ENCODE data around the gene NDST4. TPM values are rescaled to one million over a fixed set of nuclear protein-coding genes. Genes with fewer than 3 reads are reported as not detected.

NDST4 gene
- total RNA-seq, 6 donors from 2014 or later, result not detected

- no peak for ATAC-seq (ENCODE audit: low FRiP score in 2 of 2)
- TF ChIP-seq EP300 (IDR thresholded peaks at IDR 0.05), result no peak
- no peak for TF ChIP-seq POLR2AphosphoS5 (IDR thresholded peaks at IDR 0.05)
- TF ChIP-seq POLR2A (IDR thresholded peaks at IDR 0.05), result no peak
- 86% methylated on average over 7 of the region's 7 CpGs for WGBS, 2 donors
Measured at GRCh38 chr4:115076691-115077090, 36.7 kb downstream of the NDST4 start.

GRCh38 chr4:115058533-115058932 is 54.9 kb downstream of the NDST4 start:
- DNase-seq, result no peak
- H3K4me1 ChIP-seq, result no peaks in the 10 kb centered on the region
- ATAC-seq (ENCODE audit: low FRiP score in 2 of 2), result no peak
- TF ChIP-seq POLR2A (IDR thresholded peaks at IDR 0.05), result no peak
- TF ChIP-seq, protein P1, sequence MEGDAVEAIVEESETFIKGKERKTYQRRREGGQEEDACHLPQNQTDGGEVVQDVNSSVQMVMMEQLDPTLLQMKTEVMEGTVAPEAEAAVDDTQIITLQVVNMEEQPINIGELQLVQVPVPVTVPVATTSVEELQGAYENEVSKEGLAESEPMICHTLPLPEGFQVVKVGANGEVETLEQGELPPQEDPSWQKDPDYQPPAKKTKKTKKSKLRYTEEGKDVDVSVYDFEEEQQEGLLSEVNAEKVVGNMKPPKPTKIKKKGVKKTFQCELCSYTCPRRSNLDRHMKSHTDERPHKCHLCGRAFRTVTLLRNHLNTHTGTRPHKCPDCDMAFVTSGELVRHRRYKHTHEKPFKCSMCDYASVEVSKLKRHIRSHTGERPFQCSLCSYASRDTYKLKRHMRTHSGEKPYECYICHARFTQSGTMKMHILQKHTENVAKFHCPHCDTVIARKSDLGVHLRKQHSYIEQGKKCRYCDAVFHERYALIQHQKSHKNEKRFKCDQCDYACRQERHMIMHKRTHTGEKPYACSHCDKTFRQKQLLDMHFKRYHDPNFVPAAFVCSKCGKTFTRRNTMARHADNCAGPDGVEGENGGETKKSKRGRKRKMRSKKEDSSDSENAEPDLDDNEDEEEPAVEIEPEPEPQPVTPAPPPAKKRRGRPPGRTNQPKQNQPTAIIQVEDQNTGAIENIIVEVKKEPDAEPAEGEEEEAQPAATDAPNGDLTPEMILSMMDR (IDR thresholded peaks at IDR 0.05), result no peak
- no peak for TF ChIP-seq POLR2AphosphoS5 (IDR thresholded peaks at IDR 0.05)
- TF ChIP-seq EP300 (IDR thresholded peaks at IDR 0.05), result no peak
- WGBS, 2 donors, result 26 to 30% methylated on average over 1 of the region's 1 CpG
- no peaks in the 10 kb centered on the region for H3K27me3 ChIP-seq
- no peaks in the 10 kb centered on the region for H3K36me3 ChIP-seq
- H3K4me3 ChIP-seq, result no peak overlapping the region
- no peaks in the 10 kb centered on the region for H3K9me3 ChIP-seq
- H3K27ac ChIP-seq, result no peak overlapping the region

More at GRCh38 chr4:115076691-115077090, 36.7 kb downstream of the NDST4 start:
- no peaks in the 10 kb centered on the region for H3K27me3 ChIP-seq
- no peaks in the 10 kb centered on the region for H3K9me3 ChIP-seq
- H3K4me3 ChIP-seq, result no peak overlapping the region
- H3K4me1 ChIP-seq, result no peaks in the 10 kb centered on the region
- no peaks in the 10 kb centered on the region for H3K36me3 ChIP-seq
- DNase-seq, result no peak
- no peak overlapping the region for H3K27ac ChIP-seq

GRCh38 chr4:115054836-115055235 is 58.6 kb downstream of the NDST4 start:
- no peaks in the 10 kb centered on the region for H3K9me3 ChIP-seq
- 83 to 85% methylated on average over 4 of the region's 4 CpGs for WGBS, 2 donors
- no peaks in the 10 kb centered on the region for H3K36me3 ChIP-seq
- no peak for ATAC-seq (ENCODE audit: low FRiP score in 2 of 2)
- H3K27ac ChIP-seq, result no peak overlapping the region
- no peaks in the 10 kb centered on the region for H3K27me3 ChIP-seq
- H3K4me1 ChIP-seq, result no peaks in the 10 kb centered on the region
- TF ChIP-seq, protein P1 (IDR thresholded peaks at IDR 0.05), result no peak
- TF ChIP-seq POLR2AphosphoS5 (IDR thresholded peaks at IDR 0.05), result no peak
- TF ChIP-seq EP300 (IDR thresholded peaks at IDR 0.05), result no peak
- no peak for TF ChIP-seq POLR2A (IDR thresholded peaks at IDR 0.05)
- no peak for DNase-seq
- H3K4me3 ChIP-seq, result no peak overlapping the region

- H3K4me3 ChIP-seq, result no peak overlapping the region
- no peaks in the 10 kb centered on the region for H3K27me3 ChIP-seq
- no peak overlapping the region for H3K27ac ChIP-seq
- H3K36me3 ChIP-seq, result no peaks in the 10 kb centered on the region
- TF ChIP-seq POLR2A (IDR thresholded peaks at IDR 0.05), result no peak
- TF ChIP-seq, protein P1 (IDR thresholded peaks at IDR 0.05), result no peak
- no peak for TF ChIP-seq POLR2AphosphoS5 (IDR thresholded peaks at IDR 0.05)
- TF ChIP-seq EP300 (IDR thresholded peaks at IDR 0.05), result no peak
- no peaks in the 10 kb centered on the region for H3K4me1 ChIP-seq
- ATAC-seq (ENCODE audit: low FRiP score in 2 of 2) (no peak), DNase-seq (no peak)
- no peaks in the 10 kb centered on the region for H3K9me3 ChIP-seq
- 70 to 76% methylated on average over 1 of the region's 1 CpG for WGBS, 2 donors
Measured at GRCh38 chr4:115053313-115053712, 60.1 kb downstream of the NDST4 start.

GRCh38 chr4:115042496-115042895 is 70.9 kb downstream of the NDST4 start:
- Histone ChIP-seq H3K9me3 (no peaks in the 10 kb centered on the region), H3K4me1 (no peaks in the 10 kb centered on the region), H3K4me3 (no peak overlapping the region), H3K27me3 (no peaks in the 10 kb centered on the region), H3K27ac (no peak overlapping the region), H3K36me3 (no peaks in the 10 kb centered on the region)
- ATAC-seq (ENCODE audit: low FRiP score in 2 of 2), result no peak
- WGBS, 2 donors, result 58 to 69% methylated on average over 3 of the region's 3 CpGs
- TF ChIP-seq, protein P1 (IDR thresholded peaks at IDR 0.05), result peak in 1 of 6 experiments; percentile 15
- no peak for TF ChIP-seq EP300 (IDR thresholded peaks at IDR 0.05)
- DNase-seq, result no peak
